Endodermal cell (in vitro differentiated cells): ENCODE data around the gene NOS1. TPM values are rescaled to one million over a fixed set of nuclear protein-coding genes. Genes with fewer than 3 reads are reported as not detected.
"Not testable (repeated sequence)": the region's sequence is repeated elsewhere in the genome, so short reads cannot be mapped to it uniquely, and the experiment has no call there.

Experiments
- DNase-seq: peaks from one replicate; pipeline ENCODE4 v3.0.0-alpha.2; 2017
- H3K27ac ChIP-seq: 2 replicates; pipeline ENCODE4 v1.5.1; 2013; ENCODE audit warnings: mild to moderate bottlenecking, low read depth, low read length, moderate library complexity
- H3K27me3 ChIP-seq: 2 replicates; pipeline ENCODE4 v1.6.1; 2013; ENCODE audit warnings: mild to moderate bottlenecking, low read length, moderate library complexity; ENCODE audit not compliant: insufficient read depth, control insufficient read depth, poor library complexity, severe bottlenecking
- H3K36me3 ChIP-seq: 2 replicates; pipeline ENCODE4 v1.7.0; 2013; ENCODE audit warnings: mild to moderate bottlenecking, low read length, moderate library complexity; ENCODE audit not compliant: control insufficient read depth, insufficient read depth
- H3K4me1 ChIP-seq: one replicate; pipeline ENCODE4 v1.7.0; 2013; ENCODE audit warnings: low read length; ENCODE audit not compliant: control insufficient read depth, insufficient read depth
- H3K4me3 ChIP-seq: 2 replicates; pipeline ENCODE4 v1.5.1; 2013; ENCODE audit warnings: mild to moderate bottlenecking, low read length, moderate library complexity
- H3K9ac ChIP-seq: 2 replicates; pipeline ENCODE4 v1.6.1; 2013; ENCODE audit warnings: mild to moderate bottlenecking, low read length, moderate library complexity; ENCODE audit not compliant: poor library complexity, severe bottlenecking; ENCODE audit errors: extremely low read depth
- H3K9me3 ChIP-seq: 2 replicates; pipeline ENCODE4 v1.6.1; 2013; ENCODE audit warnings: mild to moderate bottlenecking, low read length, moderate library complexity; ENCODE audit not compliant: control insufficient read depth
- H3K27ac Mint-ChIP-seq: 2 replicates; pipeline ENCODE4 v1.8.0; 2020; ENCODE audit warnings: mixed read lengths
- H3K27me3 Mint-ChIP-seq: 2 replicates; pipeline ENCODE4 v1.8.0; 2021; ENCODE audit warnings: mild to moderate bottlenecking, mixed read lengths; ENCODE audit not compliant: insufficient read depth
- H3K36me3 Mint-ChIP-seq: 2 replicates; pipeline ENCODE4 v1.8.0; 2020; ENCODE audit warnings: low read depth, mixed read lengths
- H3K4me1 Mint-ChIP-seq: 2 replicates; pipeline ENCODE4 v1.8.0; 2020; ENCODE audit warnings: mixed read lengths
- H3K4me3 Mint-ChIP-seq: 2 replicates; pipeline ENCODE4 v1.8.0; 2020; ENCODE audit warnings: mild to moderate bottlenecking, moderate library complexity, mixed read lengths
- H3K9me3 Mint-ChIP-seq: 2 replicates; pipeline ENCODE4 v1.8.0; 2020; ENCODE audit warnings: mild to moderate bottlenecking, mixed read lengths
- WGBS, 2 experiments: methylation state at CpG; one replicate each; pipeline versions ENCODE4 v1.1.5 to v1.1.7; 2013; ENCODE audit warnings: missing lambda C conversion rate in 2 of 2, mixed read lengths in 1 of 2; ENCODE audit not compliant: insufficient coverage in 1 of 2, insufficient read length in 1 of 2; 5-methylcytosine and 5-hydroxymethylcytosine counted together
- total RNA-seq, 2 donors: library from RNA; stranded (reverse); fragmentation: NEBNext Ultra II Directional in 1 of 2; extraction: Animal tissue kit (Norgen Biotek cat#: 25700) in 1 of 2; gene quantifications; 2 replicates in 1 of 2; 3 replicates in 1 of 2; pipeline ENCODE4 v1.2.1, GENCODE V29; 2021
- TF ChIP-seq, protein P1 (sequence below): fragments of 200-600 bp; sonication (generic); conservative IDR thresholded peaks from 2 replicates; pipeline ENCODE4 v1.5.0; 2021; ENCODE audit warnings: antibody characterized with exemption, mild to moderate bottlenecking

The NOS1 gene
- total RNA-seq, 2 donors from 2014 or later = 0.33 to 0.88 TPM

- H3K27ac Mint-ChIP-seq = no peak overlapping the region
- Histone ChIP-seq H3K27me3 (no peaks in the 10 kb centered on the region), H3K9me3 (no peaks in the 10 kb centered on the region), H3K9ac (no peak overlapping the region), H3K36me3 (peaks cover 37% of the 10 kb centered on the region), H3K4me1 (no peaks in the 10 kb centered on the region), H3K27ac (no peak overlapping the region), H3K4me3 (peak overlapping the region; percentile 95)
- peak overlapping the region; percentile 91 for H3K4me3 Mint-ChIP-seq
- 94 to 96% methylated on average over 9 to 11 of the region's 12 CpGs for WGBS, 2 experiments
- DNase-seq = no peak
- H3K4me1 Mint-ChIP-seq = peaks cover 16% of the 10 kb centered on the region
- TF ChIP-seq, protein P1, sequence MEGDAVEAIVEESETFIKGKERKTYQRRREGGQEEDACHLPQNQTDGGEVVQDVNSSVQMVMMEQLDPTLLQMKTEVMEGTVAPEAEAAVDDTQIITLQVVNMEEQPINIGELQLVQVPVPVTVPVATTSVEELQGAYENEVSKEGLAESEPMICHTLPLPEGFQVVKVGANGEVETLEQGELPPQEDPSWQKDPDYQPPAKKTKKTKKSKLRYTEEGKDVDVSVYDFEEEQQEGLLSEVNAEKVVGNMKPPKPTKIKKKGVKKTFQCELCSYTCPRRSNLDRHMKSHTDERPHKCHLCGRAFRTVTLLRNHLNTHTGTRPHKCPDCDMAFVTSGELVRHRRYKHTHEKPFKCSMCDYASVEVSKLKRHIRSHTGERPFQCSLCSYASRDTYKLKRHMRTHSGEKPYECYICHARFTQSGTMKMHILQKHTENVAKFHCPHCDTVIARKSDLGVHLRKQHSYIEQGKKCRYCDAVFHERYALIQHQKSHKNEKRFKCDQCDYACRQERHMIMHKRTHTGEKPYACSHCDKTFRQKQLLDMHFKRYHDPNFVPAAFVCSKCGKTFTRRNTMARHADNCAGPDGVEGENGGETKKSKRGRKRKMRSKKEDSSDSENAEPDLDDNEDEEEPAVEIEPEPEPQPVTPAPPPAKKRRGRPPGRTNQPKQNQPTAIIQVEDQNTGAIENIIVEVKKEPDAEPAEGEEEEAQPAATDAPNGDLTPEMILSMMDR = no peak
- H3K9me3 Mint-ChIP-seq = no peaks in the 10 kb centered on the region
- peaks cover 9% of the 10 kb centered on the region for H3K27me3 Mint-ChIP-seq
- peaks cover 34% of the 10 kb centered on the region for H3K36me3 Mint-ChIP-seq
Measured at GRCh38 chr12:117188121-117188665, 173.2 kb downstream of the NOS1 start.

DNA sequence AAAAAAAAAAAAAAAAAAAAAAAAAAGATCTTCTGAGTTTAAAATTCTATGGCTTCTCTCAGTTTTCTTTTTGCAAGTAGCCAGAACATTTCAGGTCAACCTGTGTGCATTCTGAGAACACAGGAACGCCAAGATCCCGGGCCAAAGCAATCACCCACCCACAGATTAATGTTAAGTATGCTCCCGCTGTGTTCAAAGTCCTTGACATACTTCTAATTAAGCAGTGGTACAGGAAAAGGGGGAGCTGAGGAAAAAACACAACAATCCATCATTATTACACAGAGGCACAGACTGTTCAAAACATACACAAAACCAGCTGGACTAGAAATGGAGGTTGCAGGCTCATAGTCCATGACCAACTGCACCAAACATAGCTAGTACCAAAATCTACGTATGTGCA is 174.0 kb downstream of the NOS1 start:
- no peak overlapping the region for H3K4me3 Mint-ChIP-seq

DNA sequence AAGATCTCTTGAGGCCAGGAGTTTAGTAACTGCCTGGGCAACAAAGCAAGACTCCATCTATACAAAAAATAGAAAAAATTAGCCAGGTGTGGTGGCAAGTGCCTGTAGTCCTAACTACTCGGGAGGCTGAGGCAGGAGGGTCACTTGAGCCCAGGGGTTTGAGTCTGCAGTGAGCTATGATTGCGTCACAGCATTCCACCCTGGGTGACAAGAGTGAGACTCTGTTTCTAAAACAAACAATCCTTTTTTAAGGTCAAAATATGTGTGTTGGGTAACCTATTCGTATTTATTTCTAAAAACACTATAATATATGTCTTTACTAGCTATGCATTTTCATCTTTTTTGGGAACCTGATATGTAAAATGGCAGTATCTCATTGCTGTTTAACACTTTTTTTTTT is 178.6 kb downstream of the NOS1 start:
- Histone ChIP-seq H3K4me3 (no peak overlapping the region), H3K9ac (no peak overlapping the region), H3K9me3 (peaks cover 15% of the 10 kb centered on the region), H3K27me3 (no peaks in the 10 kb centered on the region), H3K36me3 (peaks cover 87% of the 10 kb centered on the region), H3K4me1 (no peaks in the 10 kb centered on the region), H3K27ac (no peak overlapping the region)
- Mint-ChIP-seq H3K27me3 (no peaks in the 10 kb centered on the region), H3K4me3 (no peak overlapping the region), H3K9me3 (peaks cover 5% of the 10 kb centered on the region), H3K36me3 (peaks cover 80% of the 10 kb centered on the region), H3K27ac (no peak overlapping the region), H3K4me1 (no peaks in the 10 kb centered on the region)
- WGBS, 2 experiments = 86 to 95% methylated on average over 1 to 2 of the region's 3 CpGs
- TF ChIP-seq, protein P1 = no peak
- no peak for DNase-seq

More for the DNA sequence above, 174.0 kb downstream of the NOS1 start:
- Mint-ChIP-seq H3K27ac (no peak overlapping the region), H3K4me1 (peaks cover 16% of the 10 kb centered on the region), H3K27me3 (peaks cover 9% of the 10 kb centered on the region), H3K9me3 (no peaks in the 10 kb centered on the region), H3K36me3 (peaks cover 42% of the 10 kb centered on the region)
- 94% methylated on average over 4 of the region's 4 CpGs; no CpG with 5 or more reads in 1 of the 2 experiments for WGBS, 2 experiments
- Histone ChIP-seq H3K9ac (no peak overlapping the region), H3K9me3 (no peaks in the 10 kb centered on the region), H3K27ac (no peak overlapping the region), H3K4me1 (no peaks in the 10 kb centered on the region), H3K36me3 (peaks cover 43% of the 10 kb centered on the region), H3K27me3 (no peaks in the 10 kb centered on the region), H3K4me3 (no peak overlapping the region)
- no peak for DNase-seq
- TF ChIP-seq, protein P1 = no peak

GRCh38 chr12:117181468-117181843 is 180.0 kb downstream of the NOS1 start:
- H3K9me3 Mint-ChIP-seq, H3K27ac Mint-ChIP-seq, DNase-seq, H3K4me1 ChIP-seq, H3K27ac ChIP-seq, H3K4me3 ChIP-seq, H3K9ac ChIP-seq, H3K27me3 ChIP-seq, H3K4me1 Mint-ChIP-seq, H3K4me3 Mint-ChIP-seq, H3K27me3 Mint-ChIP-seq: not testable (repeated sequence)
- 85 to 90% methylated on average over 8 of the region's 8 CpGs for WGBS, 2 experiments
- Histone ChIP-seq H3K9me3 (peaks cover 15% of the 10 kb centered on the region), H3K36me3 (peaks cover 90% of the 10 kb centered on the region)
- peaks cover 83% of the 10 kb centered on the region for H3K36me3 Mint-ChIP-seq
